Measurements from ENCODE around the gene ATP9B.

DNA sequence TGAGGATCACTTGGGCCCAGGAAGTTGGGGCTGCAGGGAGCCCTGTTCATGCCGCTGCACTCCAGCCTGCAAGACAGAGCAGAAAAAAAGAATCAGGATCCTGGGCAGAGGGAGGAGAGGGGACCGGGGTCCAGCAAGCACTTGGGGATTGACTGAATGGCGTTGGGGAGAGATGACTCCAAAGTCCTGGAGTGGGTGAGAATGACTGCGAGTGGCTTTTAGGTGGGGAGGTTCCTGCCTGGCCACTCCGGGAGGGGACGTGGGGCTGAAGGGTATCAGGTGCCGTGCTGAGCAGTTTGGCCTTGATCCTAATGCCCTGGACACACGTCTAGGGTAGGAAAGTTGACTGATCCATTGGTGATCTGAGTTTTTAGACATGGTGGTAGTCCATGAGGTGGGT lies 323.0 kb downstream of the ATP9B start:
- TF ChIP-seq POLR2AphosphoS5 (IDR thresholded peaks at IDR 0.05) = no peak
- TF ChIP-seq, protein P1, sequence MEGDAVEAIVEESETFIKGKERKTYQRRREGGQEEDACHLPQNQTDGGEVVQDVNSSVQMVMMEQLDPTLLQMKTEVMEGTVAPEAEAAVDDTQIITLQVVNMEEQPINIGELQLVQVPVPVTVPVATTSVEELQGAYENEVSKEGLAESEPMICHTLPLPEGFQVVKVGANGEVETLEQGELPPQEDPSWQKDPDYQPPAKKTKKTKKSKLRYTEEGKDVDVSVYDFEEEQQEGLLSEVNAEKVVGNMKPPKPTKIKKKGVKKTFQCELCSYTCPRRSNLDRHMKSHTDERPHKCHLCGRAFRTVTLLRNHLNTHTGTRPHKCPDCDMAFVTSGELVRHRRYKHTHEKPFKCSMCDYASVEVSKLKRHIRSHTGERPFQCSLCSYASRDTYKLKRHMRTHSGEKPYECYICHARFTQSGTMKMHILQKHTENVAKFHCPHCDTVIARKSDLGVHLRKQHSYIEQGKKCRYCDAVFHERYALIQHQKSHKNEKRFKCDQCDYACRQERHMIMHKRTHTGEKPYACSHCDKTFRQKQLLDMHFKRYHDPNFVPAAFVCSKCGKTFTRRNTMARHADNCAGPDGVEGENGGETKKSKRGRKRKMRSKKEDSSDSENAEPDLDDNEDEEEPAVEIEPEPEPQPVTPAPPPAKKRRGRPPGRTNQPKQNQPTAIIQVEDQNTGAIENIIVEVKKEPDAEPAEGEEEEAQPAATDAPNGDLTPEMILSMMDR (IDR thresholded peaks at IDR 0.05) = no peak
- TF ChIP-seq POLR2A (IDR thresholded peaks at IDR 0.05; ENCODE audit: low read depth) = no peak
- no peak for TF ChIP-seq EP300 (IDR thresholded peaks at IDR 0.05)
